Endothelial cell of umbilical vein (primary cell): ENCODE data around the gene FIZ1. TPM values are rescaled to one million over a fixed set of nuclear protein-coding genes. Genes with fewer than 3 reads are reported as not detected.

Experiments used
- BruUV-seq: library from RNA; stranded (reverse); fragments of 400-500 nt; replicated peaks from 2 replicates; lab custom pipeline; 2021; lab: Mats Ljungman, UMichigan
- CTCF ChIA-PET: fragments of 300-600, 350-600 bp; sonication (Branson Sonifier 250); formaldehyde crosslinking; loops from one replicate; lab custom pipeline; 2021; ENCODE audit warnings: antibody characterized with exemption, inconsistent platforms; lab: Charles Lee
- POLR2A ChIA-PET: fragments of 300-600, 350-600 bp; sonication (Branson Sonifier 250); formaldehyde crosslinking; loops from one replicate; lab custom pipeline; 2021; ENCODE audit warnings: antibody characterized with exemption, inconsistent platforms; lab: Charles Lee
- DNase-seq: peaks from one replicate; pipeline ENCODE4 v3.0.0-alpha.2; 2011; ENCODE audit warnings: low read depth, low spot score
- FAIRE-seq: peaks from 2 replicates; lab custom pipeline; 2011; peaks lifted over from hg19 to GRCh38; lab: Jason Lieb, UNC
- H2AFZ ChIP-seq: 2 replicates; pipeline ENCODE4 v1.6.0; 2012; ENCODE audit warnings: low read depth, low read length, control low read depth, inconsistent platforms
- H3K27ac ChIP-seq: 2 replicates; pipeline ENCODE4 v1.5.1; 2011; ENCODE audit warnings: low read depth, mild to moderate bottlenecking, control low read depth, low read length, moderate library complexity; ENCODE audit not compliant: insufficient read depth
- H3K27me3 ChIP-seq, 2 experiments: 2 replicates each; pipeline versions ENCODE4 v1.6.0 to v1.6.1; 2011; ENCODE audit warnings: low read length in 2 of 2, mixed read lengths in 1 of 2; ENCODE audit not compliant: control insufficient read depth in 2 of 2, insufficient read depth in 2 of 2
- H3K36me3 ChIP-seq, 2 experiments: 2 replicates in 1 of 2; 3 replicates in 1 of 2; pipeline ENCODE4 v1.5.1; 2011; ENCODE audit warnings: low read length in 2 of 2, mild to moderate bottlenecking in 1 of 2, moderate library complexity in 1 of 2; ENCODE audit not compliant: control insufficient read depth in 2 of 2, insufficient read depth in 2 of 2; ENCODE audit errors: extremely low read depth in 1 of 2
- H3K4me1 ChIP-seq: 3 replicates; pipeline ENCODE4 v1.5.1; 2011; ENCODE audit warnings: mild to moderate bottlenecking, low read length; ENCODE audit not compliant: control insufficient read depth, insufficient read depth; ENCODE audit errors: extremely low read depth
- H3K4me2 ChIP-seq: 2 replicates; pipeline ENCODE4 v1.6.1; 2011; ENCODE audit warnings: low read length, control low read depth, mixed read lengths; ENCODE audit not compliant: insufficient read depth
- H3K4me3 ChIP-seq, 3 experiments: fragments of 200-600 bp in 1 of 3; sonication (generic), shearing (Covaris generic) in 1 of 3; replicated peaks in 1 of 3; 2 replicates each; pipeline ENCODE4 v1.5.1; 2011 to 2016; ENCODE audit warnings: control low read depth in 3 of 3, low read length in 3 of 3, mild to moderate bottlenecking in 2 of 3, inconsistent platforms in 1 of 3, low read depth in 1 of 3, moderate library complexity in 1 of 3; ENCODE audit not compliant: insufficient read depth in 1 of 3
- H3K79me2 ChIP-seq: 2 replicates; pipeline ENCODE4 v1.6.0; 2012; ENCODE audit warnings: low read length, inconsistent platforms; ENCODE audit not compliant: control insufficient read depth, insufficient read depth
- H3K9ac ChIP-seq: replicated peaks from 2 replicates; pipeline ENCODE3; 2011; ENCODE audit warnings: low read length, control low read depth; ENCODE audit not compliant: insufficient read depth; ENCODE audit errors: extremely low read depth
- H3K9me1 ChIP-seq: replicated peaks from 3 replicates; pipeline ENCODE4 v1.6.0; 2011; ENCODE audit warnings: mild to moderate bottlenecking, low read length; ENCODE audit not compliant: control insufficient read depth, insufficient read depth; ENCODE audit errors: extremely low read depth
- H3K9me3 ChIP-seq: replicated peaks from 2 replicates; pipeline ENCODE4 v1.5.1; 2012; ENCODE audit warnings: low read length, inconsistent platforms; ENCODE audit not compliant: control insufficient read depth, insufficient read depth
- H4K20me1 ChIP-seq: replicated peaks from 2 replicates; pipeline ENCODE3; 2011; ENCODE audit warnings: mild to moderate bottlenecking, low read length; ENCODE audit not compliant: control insufficient read depth, insufficient read depth; ENCODE audit errors: extremely low read depth
- EZH2 ChIP-seq: IDR thresholded peaks from 2 replicates; pipeline ENCODE4 v1.6.1; 2012; ENCODE audit warnings: borderline replicate concordance, low read depth, mild to moderate bottlenecking, moderate library complexity, low read length, inconsistent platforms; ENCODE audit not compliant: severe bottlenecking
- FOS ChIP-seq: IDR thresholded peaks from 2 replicates; pipeline ENCODE4 v1.6.1; 2011; ENCODE audit warnings: mild to moderate bottlenecking, low read length, moderate library complexity, borderline replicate concordance; ENCODE audit not compliant: insufficient read depth
- GATA2 ChIP-seq: IDR thresholded peaks from 2 replicates; pipeline ENCODE4 v1.7.0; 2011; ENCODE audit warnings: low read depth, mild to moderate bottlenecking, moderate library complexity, mixed read lengths, low read length; ENCODE audit not compliant: insufficient read length, insufficient read depth
- JUN ChIP-seq: IDR thresholded peaks from 2 replicates; pipeline ENCODE4 v1.6.1; 2011; ENCODE audit warnings: borderline replicate concordance, low read depth; ENCODE audit not compliant: insufficient read length, insufficient read depth
- MYC ChIP-seq: IDR thresholded peaks from one replicate; pipeline ENCODE4 v1.6.1; 2011; ENCODE audit warnings: mild to moderate bottlenecking, low read depth, low read length
- POLR2A ChIP-seq: IDR thresholded peaks from 2 replicates; pipeline ENCODE4 v1.6.1; 2012; ENCODE audit warnings: low read depth, mild to moderate bottlenecking, control low read depth, low read length
- POLR2AphosphoS5 ChIP-seq: IDR thresholded peaks from 2 replicates; pipeline ENCODE4 v1.6.1; 2012; ENCODE audit warnings: low read depth, mild to moderate bottlenecking, control low read depth, low read length, moderate library complexity; ENCODE audit not compliant: insufficient read depth
- dilution Hi-C: fragments of 300-500 bp; cut with MboI; formaldehyde crosslinking; loops from one replicate; pipeline ENCODE4 v1.15.0; 2019; ENCODE audit warnings: low sequenced_read_pairs; ENCODE audit not compliant: extremely low pct_ligation_motif_present
- intact Hi-C: fragments of 100-400 bp; cut with micrococcal nuclease; formaldehyde crosslinking; loops from one replicate; pipeline ENCODE4 v1.10.0; 2022
- polyA plus RNA-seq, 4 experiments: library from polyadenylated mRNA; depleted of rRNA in 3 of 4; stranded (reverse) in 3 of 4; unstranded in 1 of 4; fragments of >200 nt; gene quantifications; 2 replicates each; pipeline versions ENCODE4 v1.2.1 to v1.2.3, GENCODE V29; 2011 to 2012; ENCODE audit warnings: missing spikeins in 1 of 4
- total RNA-seq: library from RNA; stranded (reverse); gene quantifications from 2 replicates; pipeline ENCODE4 v1.2.3, GENCODE V29; 2021
- TF ChIP-seq, protein P1 (sequence below), 2 donors: IDR thresholded peaks; 1 replicate in 1 of 2; 2 replicates in 1 of 2; pipeline ENCODE4 v1.5.1; 2011; ENCODE audit warnings: low read length in 2 of 2, mild to moderate bottlenecking in 2 of 2, moderate library complexity in 2 of 2, control low read depth in 1 of 2, inconsistent platforms in 1 of 2, low read depth in 1 of 2; ENCODE audit not compliant: insufficient read depth in 1 of 2; ENCODE audit errors: extremely low read depth in 1 of 2
- TF ChIP-seq, protein P2 (sequence below): IDR thresholded peaks from 2 replicates; pipeline ENCODE4 v1.6.1; 2011; ENCODE audit not compliant: insufficient read depth, insufficient read length

Gene FIZ1
- total and polyA plus RNA-seq, 2 donors (not counting 3 experiments of a cell fraction or from before 2014, with no cell fraction given) = 6.6 to 15.6 TPM

DNA sequence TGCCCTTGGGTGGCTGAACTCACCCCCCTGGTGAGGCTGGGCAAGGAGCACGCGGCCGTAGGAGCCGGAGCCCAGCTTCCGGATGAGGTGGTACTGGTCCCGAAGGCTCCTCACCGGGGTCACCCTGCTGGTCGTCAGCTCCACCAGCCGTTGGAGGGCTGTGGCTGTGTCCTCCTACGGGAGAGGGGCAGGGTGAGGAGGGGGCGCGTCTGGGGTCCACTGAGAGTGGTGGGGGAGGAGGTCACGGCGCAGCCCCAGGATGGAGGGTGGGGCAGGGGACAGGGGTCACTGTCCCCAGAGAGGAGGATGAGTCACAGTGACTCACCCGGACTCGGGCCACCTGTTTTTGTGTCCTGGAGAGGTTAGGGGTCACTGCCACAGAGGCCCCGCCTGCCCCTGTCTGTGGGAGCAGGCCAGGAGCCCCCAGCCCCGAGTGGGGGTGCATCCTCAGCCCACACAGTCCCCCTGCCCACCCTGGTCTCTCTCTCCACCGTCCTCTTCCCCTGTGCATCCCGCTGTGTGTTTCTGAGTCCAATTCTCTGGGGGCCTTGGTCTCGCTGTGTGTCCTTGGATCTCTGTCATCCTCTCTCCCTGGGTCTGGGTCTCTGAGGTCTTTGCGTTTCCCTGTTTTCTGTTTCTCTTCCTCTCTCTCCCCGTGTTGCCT, 54.4 kb downstream of the FIZ1 start:
- Histone ChIP-seq H3K27ac (no peak overlapping the region), H2AFZ (no peak overlapping the region), H3K4me2 (no peak overlapping the region), H3K4me1 (peaks cover 28% of the 10 kb centered on the region), H3K79me2 (no peaks in the 10 kb centered on the region), H3K9ac (no peak overlapping the region), H3K27me3 (no peaks in the 10 kb centered on the region), H3K4me3 (no peak overlapping the region), H3K36me3 (no peaks in the 10 kb centered on the region), H3K9me3 (no peaks in the 10 kb centered on the region), H4K20me1 (no peaks in the 10 kb centered on the region), H3K9me1 (no peaks in the 10 kb centered on the region)
- no TSS peak for BruUV-seq
- TF ChIP-seq JUN (no peak), POLR2A (no peak), GATA2 (no peak), POLR2AphosphoS5 (no peak), EZH2 (no peak), FOS (no peak), MYC (no peak)
- TF ChIP-seq, protein P1, sequence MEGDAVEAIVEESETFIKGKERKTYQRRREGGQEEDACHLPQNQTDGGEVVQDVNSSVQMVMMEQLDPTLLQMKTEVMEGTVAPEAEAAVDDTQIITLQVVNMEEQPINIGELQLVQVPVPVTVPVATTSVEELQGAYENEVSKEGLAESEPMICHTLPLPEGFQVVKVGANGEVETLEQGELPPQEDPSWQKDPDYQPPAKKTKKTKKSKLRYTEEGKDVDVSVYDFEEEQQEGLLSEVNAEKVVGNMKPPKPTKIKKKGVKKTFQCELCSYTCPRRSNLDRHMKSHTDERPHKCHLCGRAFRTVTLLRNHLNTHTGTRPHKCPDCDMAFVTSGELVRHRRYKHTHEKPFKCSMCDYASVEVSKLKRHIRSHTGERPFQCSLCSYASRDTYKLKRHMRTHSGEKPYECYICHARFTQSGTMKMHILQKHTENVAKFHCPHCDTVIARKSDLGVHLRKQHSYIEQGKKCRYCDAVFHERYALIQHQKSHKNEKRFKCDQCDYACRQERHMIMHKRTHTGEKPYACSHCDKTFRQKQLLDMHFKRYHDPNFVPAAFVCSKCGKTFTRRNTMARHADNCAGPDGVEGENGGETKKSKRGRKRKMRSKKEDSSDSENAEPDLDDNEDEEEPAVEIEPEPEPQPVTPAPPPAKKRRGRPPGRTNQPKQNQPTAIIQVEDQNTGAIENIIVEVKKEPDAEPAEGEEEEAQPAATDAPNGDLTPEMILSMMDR (IDR thresholded peaks at IDR 0.05; ENCODE audit: extremely low read depth in 1 of 2, insufficient read depth in 1 of 2, low read depth in 1 of 2, low read length in 2 of 2) = no peak
- TF ChIP-seq, protein P2, sequence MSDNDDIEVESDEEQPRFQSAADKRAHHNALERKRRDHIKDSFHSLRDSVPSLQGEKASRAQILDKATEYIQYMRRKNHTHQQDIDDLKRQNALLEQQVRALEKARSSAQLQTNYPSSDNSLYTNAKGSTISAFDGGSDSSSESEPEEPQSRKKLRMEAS = no peak
- dilution Hi-C loops (no loop called here), intact Hi-C loops (no loop called here)
- DNase-seq = no peak
- FAIRE-seq = no peak
- ChIA-PET CTCF (interaction anchor here (1.2 kb wide), 1 partner anchor 13 kb away, joined by 3 read pairs; no protein-coding TSS in a partner anchor), POLR2A (interaction anchor here (0.5 kb wide), 1 partner anchor 80 kb away, joined by 5 read pairs; the partner anchor contains the start of gene ZNF784)
